SIG-M5 treated with dmso at 0.1 percent for 504 hours (cell line): Measurements from ENCODE around the gene CDH20.

Experiments
- DNase-seq: peaks from one replicate; lab custom pipeline; 2025; ENCODE audit not compliant: unreplicated experiment; lab: John Stamatoyannopoulos, UW

CDH20 gene

DNA sequence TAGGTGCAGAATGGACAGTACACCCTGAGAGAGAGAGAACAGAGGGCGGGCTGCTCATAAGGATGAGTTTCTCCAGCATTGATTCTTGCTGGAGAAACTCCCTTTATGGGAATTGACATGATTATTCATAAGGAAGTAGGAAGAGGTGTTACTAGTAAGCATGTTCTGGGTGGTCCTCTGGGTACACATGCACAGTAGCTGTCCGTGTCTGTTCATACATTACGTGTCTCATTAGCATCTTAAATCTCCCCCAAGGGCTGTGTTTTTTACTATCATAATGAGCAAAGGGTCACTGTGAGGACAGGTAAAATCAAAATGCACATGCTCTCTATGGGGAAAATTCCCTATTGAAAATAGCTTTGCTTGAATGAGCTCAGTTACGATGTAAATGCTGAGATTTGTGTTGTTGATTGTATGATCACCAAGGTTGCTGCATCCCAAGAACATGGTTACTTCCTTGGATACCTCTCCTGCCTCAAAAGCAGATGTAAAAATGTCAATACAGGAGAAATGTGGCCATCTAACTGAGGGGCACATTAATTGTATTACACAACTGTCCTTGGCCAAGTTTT, 238.9 kb downstream of the CDH20 start:
- DNase-seq, result no peak

GRCh38 chr18:61572871-61573270, 239.6 kb downstream of the CDH20 start:
- no peak for DNase-seq

GRCh38 chr18:61574665-61575064, 241.4 kb downstream of the CDH20 start:
- no peak for DNase-seq

GRCh38 chr18:61575419-61575818, 242.2 kb downstream of the CDH20 start:
- no peak for DNase-seq

GRCh38 chr18:61578846-61579245, 245.6 kb downstream of the CDH20 start:
- no peak for DNase-seq

DNA sequence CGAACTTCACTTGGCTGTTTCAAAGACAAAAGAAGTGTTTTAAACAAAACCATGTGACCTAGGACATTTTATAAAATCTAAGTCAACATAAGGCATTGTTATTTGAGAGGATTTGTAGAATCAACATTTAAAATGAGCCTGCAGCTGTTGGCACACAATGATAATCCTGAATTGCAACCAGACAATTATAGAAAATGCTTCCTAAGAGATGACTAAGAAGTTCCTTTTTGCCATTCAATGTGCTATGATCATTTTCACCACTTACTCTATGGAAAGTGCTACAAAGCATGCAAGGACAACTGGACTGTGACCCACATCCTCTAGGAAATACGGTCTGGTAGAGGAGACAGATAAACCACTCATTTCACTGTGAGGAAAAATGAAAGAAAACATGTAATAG, 246.4 kb downstream of the CDH20 start:
- DNase-seq, result no peak

GRCh38 chr18:61580046-61580445, 246.8 kb downstream of the CDH20 start:
- no peak for DNase-seq

DNA sequence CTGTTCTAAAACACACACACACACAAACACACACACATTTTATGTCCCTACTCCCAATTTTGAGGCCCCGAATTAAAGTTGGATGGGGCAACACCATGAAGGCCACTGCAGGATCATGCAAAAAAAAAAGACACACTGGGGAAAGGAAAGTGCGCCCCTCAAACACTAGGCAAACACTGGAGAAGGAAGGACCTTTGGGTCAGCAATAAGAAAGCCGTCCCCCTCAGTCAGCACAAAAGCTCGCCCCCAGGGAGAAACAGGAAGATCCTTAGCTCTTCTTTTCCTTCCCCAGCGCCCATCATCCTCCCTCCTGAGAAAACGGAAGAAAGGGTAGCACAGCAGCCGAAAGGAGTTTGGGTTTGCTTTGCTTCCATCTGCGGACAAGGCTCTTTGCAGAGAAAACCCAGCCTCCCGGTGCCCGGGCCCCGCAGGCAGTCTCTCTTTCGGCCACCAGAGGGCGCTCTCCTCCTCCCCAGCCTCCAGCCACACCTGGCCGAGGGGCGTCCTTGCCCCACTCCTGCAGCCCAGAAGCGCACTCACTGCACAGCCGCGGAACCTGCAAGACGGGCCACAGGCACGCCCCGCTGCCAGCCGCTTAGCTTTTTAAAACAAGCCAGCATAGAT, 248.5 kb downstream of the CDH20 start:
- no peak for DNase-seq

DNA sequence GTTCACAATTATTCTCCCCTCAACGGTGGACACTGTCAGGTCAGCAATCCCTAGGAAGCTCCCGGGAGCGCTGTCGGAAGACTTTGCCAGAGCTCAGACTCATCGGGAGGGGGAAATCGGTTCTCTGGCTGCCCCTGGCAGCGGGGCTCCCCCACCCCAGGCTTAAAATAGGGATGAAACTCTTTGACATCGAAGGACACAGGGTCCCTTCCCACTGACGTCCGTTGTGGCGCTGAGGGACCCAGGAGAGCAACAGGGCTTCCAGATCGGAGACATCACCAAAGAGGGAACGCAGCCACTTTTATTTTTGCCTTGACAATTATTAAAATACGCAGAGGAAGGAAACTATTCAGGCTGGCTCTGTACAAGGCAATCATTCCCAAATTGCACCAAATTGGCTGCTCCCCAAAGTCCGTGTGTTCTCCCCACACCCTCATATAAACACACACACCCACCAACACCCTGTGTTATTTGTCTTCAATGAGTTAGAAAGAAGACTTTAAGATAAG, 249.0 kb downstream of the CDH20 start:
- DNase-seq, result no peak

GRCh38 chr18:61583548-61583947, 250.3 kb downstream of the CDH20 start:
- no peak for DNase-seq

DNA sequence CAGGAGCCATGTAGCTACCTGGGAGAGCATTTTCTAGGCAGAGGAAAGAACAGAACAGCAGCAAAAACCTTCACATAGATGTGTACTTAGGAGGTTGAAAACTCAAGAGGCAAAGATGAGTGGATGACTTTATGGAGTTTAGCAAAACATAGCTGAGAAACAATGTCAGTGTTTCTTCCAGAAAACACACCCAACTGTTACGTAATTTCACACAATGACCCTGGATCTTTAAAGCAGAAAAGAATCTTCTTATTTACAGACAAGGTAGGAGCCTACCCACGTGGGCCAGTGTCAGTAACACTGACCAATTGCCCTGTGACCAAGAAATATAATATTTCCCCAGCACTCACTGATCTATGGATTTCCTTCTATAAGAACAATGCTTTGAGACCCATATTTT, 254.6 kb downstream of the CDH20 start:
- no peak for DNase-seq

GRCh38 chr18:61589053-61589723, 256.0 kb downstream of the CDH20 start:
- DNase-seq, result peak; percentile 1

- no peak for DNase-seq
Measured at GRCh38 chr18:61589724-61590065, 256.5 kb downstream of the CDH20 start.

DNA sequence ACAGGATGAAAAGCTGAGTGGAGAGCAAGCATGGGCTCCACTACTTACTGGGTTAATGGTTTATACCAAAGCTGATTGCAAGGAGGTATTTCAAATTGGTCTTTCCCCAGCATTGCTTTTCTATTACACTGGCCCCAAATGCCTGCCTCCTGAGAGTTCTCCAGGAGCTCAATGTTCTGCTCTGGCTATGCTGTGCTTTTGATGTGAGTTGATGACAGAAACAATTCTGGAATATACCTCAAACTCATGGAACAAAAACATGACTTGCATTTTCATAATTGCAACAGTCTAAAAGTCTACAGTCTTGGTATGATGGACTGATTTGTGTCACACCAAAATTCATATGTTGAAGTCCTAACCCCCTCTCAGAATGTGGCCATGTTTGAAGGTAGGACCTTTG, 258.0 kb downstream of the CDH20 start:
- no peak for DNase-seq

DNA sequence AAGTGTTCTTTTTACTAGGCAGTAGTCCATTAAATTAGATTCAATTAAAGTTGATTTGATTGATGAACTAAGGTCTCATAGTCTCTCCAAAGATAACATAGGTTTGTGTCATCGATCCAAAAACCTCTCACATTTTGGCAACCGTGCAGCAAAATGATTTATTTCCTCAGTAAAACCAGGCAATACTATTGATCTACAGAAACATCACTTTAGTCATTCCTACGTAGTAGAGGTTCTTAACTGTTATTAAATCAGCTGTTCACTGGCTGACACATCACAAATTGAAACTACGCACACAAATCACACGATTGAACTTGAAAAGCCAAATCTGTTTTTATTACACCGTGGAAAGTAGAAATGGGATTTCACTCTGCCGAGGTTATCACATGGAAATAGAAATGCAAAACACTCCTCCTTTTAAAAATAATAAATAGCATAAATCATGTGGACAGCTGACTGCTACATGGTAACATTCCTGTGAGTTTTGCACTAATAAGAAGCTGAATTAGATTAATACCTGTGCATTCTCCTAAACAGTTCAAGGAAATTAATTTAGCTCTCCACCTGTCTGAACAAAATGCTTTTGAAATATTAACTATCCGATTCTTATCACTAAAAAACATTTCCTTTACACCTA, 262.5 kb downstream of the CDH20 start:
- no peak for DNase-seq

DNA sequence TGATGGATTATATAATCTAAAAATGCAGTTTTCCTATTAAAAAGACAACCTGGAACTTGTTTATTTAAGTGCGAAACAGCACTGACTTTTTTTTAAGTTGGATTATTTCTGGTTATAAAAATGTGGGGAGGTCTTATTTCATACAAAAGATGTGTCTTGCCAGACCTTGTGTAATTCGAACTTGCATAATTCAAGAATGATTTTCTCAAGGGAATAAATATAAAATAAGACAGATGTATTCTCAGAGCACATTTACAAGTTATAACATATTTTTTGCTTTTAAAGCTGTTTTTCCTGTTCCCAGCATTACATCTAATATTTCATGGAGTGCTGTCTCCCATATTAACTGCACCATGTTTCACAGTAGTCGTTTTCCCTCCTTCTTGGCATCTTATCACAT, 263.1 kb downstream of the CDH20 start:
- no peak for DNase-seq

GRCh38 chr18:61597316-61597715, 264.1 kb downstream of the CDH20 start:
- no peak for DNase-seq

GRCh38 chr18:61600422-61600821, 267.2 kb downstream of the CDH20 start:
- no peak for DNase-seq

- no peak for DNase-seq
Measured at GRCh38 chr18:61602836-61603235, 269.6 kb downstream of the CDH20 start.
